Measurements from ENCODE around the gene RAB18.

GRCh38 chr10:27584302-27584701 lies 80.2 kb downstream of the RAB18 start:
- TF ChIP-seq ZNF114 (CRISPR knock-in tag; IDR thresholded peaks at IDR 0.05): no peak
- TF ChIP-seq CTCF (conservative IDR thresholded peaks at IDR 0.05; ENCODE audit: low read depth in 2 of 2): no peak
- no peak for TF ChIP-seq EZH2phosphoT487 (IDR thresholded peaks at IDR 0.05; ENCODE audit: unreplicated experiment)
- TF ChIP-seq REST (IDR thresholded peaks at IDR 0.05; ENCODE audit: unreplicated experiment): no peak
- TF ChIP-seq POLR2AphosphoS5 (IDR thresholded peaks at IDR 0.05; ENCODE audit: low read depth): no peak
- no peak for TF ChIP-seq EZH2 (IDR thresholded peaks at IDR 0.05; ENCODE audit: low read depth, unreplicated experiment)
- TF ChIP-seq CREB1 (CRISPR knock-in tag; IDR thresholded peaks at IDR 0.05; ENCODE audit: low read depth): no peak
- no peak for TF ChIP-seq ZNF331 (CRISPR knock-in tag; IDR thresholded peaks at IDR 0.05; ENCODE audit: low read depth)
- TF ChIP-seq NANOG (IDR thresholded peaks at IDR 0.05; ENCODE audit: borderline replicate concordance): no peak
